ENCODE data around the gene CD38. TPM values are rescaled to one million over a fixed set of nuclear protein-coding genes. Genes with fewer than 3 reads are reported as not detected.
A peak's percentile ranks its signal among the peaks of the same experiment; 100 is the strongest.

The CD38 gene
- total RNA-seq, 1 donor from 2014 or later: 1.0 TPM

DNA sequence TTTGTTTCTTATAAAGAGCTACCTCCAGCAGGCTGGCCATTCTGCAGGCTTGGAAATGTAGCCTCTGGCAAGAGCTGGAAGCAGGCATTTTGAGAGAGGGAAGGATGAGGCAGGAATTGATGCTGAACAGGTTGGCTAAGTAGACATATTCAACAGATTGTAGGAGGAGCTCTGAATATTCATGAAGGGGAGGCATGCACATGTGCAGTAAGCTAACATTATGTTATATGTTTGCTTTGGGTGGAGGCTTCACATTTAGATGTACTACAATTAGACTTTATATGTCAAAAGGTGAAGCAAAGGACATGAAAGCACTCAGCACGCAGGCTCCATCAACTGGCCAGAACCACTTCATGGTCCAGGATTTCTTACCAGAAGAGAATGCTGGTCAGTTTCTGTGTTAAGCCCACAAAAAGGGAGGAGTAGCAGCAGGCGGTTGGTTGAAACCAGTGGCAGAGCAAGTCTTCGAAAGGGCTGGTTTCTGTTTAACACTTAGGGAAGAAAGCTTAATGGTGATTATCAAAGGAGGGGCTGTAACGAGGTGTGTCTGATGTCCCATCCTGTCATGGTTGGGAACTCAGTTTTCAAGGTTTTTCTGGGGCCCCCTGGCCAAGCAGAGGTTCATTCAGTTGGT, 105.6 kb downstream of the CD38 start:
- TF ChIP-seq EZH2 (IDR thresholded peaks at IDR 0.05; ENCODE audit: insufficient read depth, low read length): no peak
- TF ChIP-seq, protein P1, sequence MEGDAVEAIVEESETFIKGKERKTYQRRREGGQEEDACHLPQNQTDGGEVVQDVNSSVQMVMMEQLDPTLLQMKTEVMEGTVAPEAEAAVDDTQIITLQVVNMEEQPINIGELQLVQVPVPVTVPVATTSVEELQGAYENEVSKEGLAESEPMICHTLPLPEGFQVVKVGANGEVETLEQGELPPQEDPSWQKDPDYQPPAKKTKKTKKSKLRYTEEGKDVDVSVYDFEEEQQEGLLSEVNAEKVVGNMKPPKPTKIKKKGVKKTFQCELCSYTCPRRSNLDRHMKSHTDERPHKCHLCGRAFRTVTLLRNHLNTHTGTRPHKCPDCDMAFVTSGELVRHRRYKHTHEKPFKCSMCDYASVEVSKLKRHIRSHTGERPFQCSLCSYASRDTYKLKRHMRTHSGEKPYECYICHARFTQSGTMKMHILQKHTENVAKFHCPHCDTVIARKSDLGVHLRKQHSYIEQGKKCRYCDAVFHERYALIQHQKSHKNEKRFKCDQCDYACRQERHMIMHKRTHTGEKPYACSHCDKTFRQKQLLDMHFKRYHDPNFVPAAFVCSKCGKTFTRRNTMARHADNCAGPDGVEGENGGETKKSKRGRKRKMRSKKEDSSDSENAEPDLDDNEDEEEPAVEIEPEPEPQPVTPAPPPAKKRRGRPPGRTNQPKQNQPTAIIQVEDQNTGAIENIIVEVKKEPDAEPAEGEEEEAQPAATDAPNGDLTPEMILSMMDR (IDR thresholded peaks at IDR 0.05; ENCODE audit: insufficient read depth, low read depth, low read length): no peak
- H3K9me3 Mint-ChIP-seq (ENCODE audit: unreplicated experiment): peaks cover 1% of the 10 kb centered on the region
- no peaks in the 10 kb centered on the region for H3K79me2 ChIP-seq (ENCODE audit: insufficient read depth, low read length)
- H3K9me3 ChIP-seq (ENCODE audit: insufficient read depth, low read depth, low read length): no peaks in the 10 kb centered on the region
- H2AFZ ChIP-seq (ENCODE audit: low read depth, low read length): no peak overlapping the region
- no peaks in the 10 kb centered on the region for H3K27me3 ChIP-seq (ENCODE audit: insufficient read depth, low read length)
- FAIRE-seq: no peak
- no peak overlapping the region for H3K4me2 ChIP-seq (ENCODE audit: low read length)
- no peaks in the 10 kb centered on the region for H3K4me1 ChIP-seq (ENCODE audit: insufficient read depth, low read length)
- no peaks in the 10 kb centered on the region for H3K36me3 ChIP-seq (ENCODE audit: insufficient read depth, low read length)
- H3K27me3 Mint-ChIP-seq (ENCODE audit: low read depth, unreplicated experiment): no peaks in the 10 kb centered on the region
- H3K4me3 Mint-ChIP-seq (ENCODE audit: unreplicated experiment): no peak overlapping the region
- H3K4me1 Mint-ChIP-seq (ENCODE audit: low read depth, unreplicated experiment): no peaks in the 10 kb centered on the region
- no peaks in the 10 kb centered on the region for H3K36me3 Mint-ChIP-seq (ENCODE audit: low read depth, unreplicated experiment)
- DNase-seq (ENCODE audit: low read depth): no peak
- H3K4me3 ChIP-seq (ENCODE audit: insufficient read depth, low read depth, low read length): no peak overlapping the region
- no peak overlapping the region for H3K27ac ChIP-seq (ENCODE audit: low read depth, low read length)
- H4K20me1 ChIP-seq (ENCODE audit: insufficient read depth, low read length): no peaks in the 10 kb centered on the region
- H3K27ac Mint-ChIP-seq (ENCODE audit: unreplicated experiment): no peak overlapping the region
- H3K9ac ChIP-seq (ENCODE audit: low read length): no peak overlapping the region

DNA sequence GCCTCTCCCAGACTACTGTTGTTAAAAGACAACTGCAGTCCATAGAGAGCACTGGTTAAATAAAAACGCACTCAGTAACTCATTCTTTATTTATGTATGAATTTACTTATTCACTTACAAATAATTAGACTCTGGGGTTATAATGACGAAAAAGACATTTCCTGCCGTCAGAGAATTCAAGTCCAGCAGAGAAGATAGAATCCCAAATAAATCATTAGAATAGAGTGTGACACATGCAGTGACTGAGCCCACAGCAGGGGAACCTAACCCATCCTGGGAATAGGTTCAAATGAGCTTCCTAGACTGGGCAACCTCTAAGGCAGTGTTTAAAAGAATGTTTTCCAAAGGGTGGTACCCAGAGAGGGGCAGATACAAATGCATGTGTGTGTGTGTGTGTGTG, 106.5 kb downstream of the CD38 start:
- no peaks in the 10 kb centered on the region for H3K9me3 ChIP-seq (ENCODE audit: insufficient read depth, low read depth, low read length)
- no peaks in the 10 kb centered on the region for H3K4me1 Mint-ChIP-seq (ENCODE audit: low read depth, unreplicated experiment)
- no peaks in the 10 kb centered on the region for H3K36me3 Mint-ChIP-seq (ENCODE audit: low read depth, unreplicated experiment)
- H3K9me3 Mint-ChIP-seq (ENCODE audit: unreplicated experiment): peaks cover 1% of the 10 kb centered on the region
- H3K27me3 Mint-ChIP-seq (ENCODE audit: low read depth, unreplicated experiment): no peaks in the 10 kb centered on the region
- no peaks in the 10 kb centered on the region for H3K4me1 ChIP-seq (ENCODE audit: insufficient read depth, low read length)
- DNase-seq (ENCODE audit: low read depth) (peak; percentile 23), FAIRE-seq (no peak)
- H3K79me2 ChIP-seq (ENCODE audit: insufficient read depth, low read length): no peaks in the 10 kb centered on the region
- H3K4me2 ChIP-seq (ENCODE audit: low read length): no peak overlapping the region
- H3K27ac Mint-ChIP-seq (ENCODE audit: unreplicated experiment): no peak overlapping the region
- no peaks in the 10 kb centered on the region for H4K20me1 ChIP-seq (ENCODE audit: insufficient read depth, low read length)
- H2AFZ ChIP-seq (ENCODE audit: low read depth, low read length): no peak overlapping the region
- H3K27ac ChIP-seq (ENCODE audit: low read depth, low read length): no peak overlapping the region
- no peak overlapping the region for H3K4me3 Mint-ChIP-seq (ENCODE audit: unreplicated experiment)
- H3K27me3 ChIP-seq (ENCODE audit: insufficient read depth, low read length): no peaks in the 10 kb centered on the region
- H3K9ac ChIP-seq (ENCODE audit: low read length): no peak overlapping the region
- no peaks in the 10 kb centered on the region for H3K36me3 ChIP-seq (ENCODE audit: insufficient read depth, low read length)
- TF ChIP-seq, protein P1 (IDR thresholded peaks at IDR 0.05; ENCODE audit: insufficient read depth, low read depth, low read length): no peak
- no peak for TF ChIP-seq EZH2 (IDR thresholded peaks at IDR 0.05; ENCODE audit: insufficient read depth, low read length)
- H3K4me3 ChIP-seq (ENCODE audit: insufficient read depth, low read depth, low read length): no peak overlapping the region

DNA sequence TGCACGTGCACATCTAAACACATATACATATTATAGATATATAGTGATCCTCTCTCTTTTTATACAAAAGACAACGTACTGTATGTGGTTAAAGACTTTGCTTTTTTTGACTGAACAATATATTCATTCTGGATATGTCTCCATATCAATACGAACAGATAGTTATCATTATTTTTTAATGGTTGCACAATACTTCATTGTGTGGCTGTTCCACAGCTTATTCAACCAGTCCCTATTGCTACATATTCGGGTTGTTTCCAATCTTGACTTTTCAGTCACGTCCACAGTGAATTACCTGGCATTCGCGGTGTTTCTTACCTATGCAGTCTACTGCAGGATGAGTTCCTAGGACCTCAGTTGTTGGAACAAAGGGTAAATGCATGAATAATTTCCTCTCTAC, 107.3 kb downstream of the CD38 start:
- no peak for FAIRE-seq
- TF ChIP-seq, protein P1 (IDR thresholded peaks at IDR 0.05; ENCODE audit: insufficient read depth, low read depth, low read length): no peak
- no peak for TF ChIP-seq EZH2 (IDR thresholded peaks at IDR 0.05; ENCODE audit: insufficient read depth, low read length)

More for the DNA sequence above, 107.3 kb downstream of the CD38 start:
- Histone ChIP-seq H3K79me2 (ENCODE audit: insufficient read depth, low read length) (no peaks in the 10 kb centered on the region), H3K4me1 (ENCODE audit: insufficient read depth, low read length) (no peaks in the 10 kb centered on the region), H3K4me3 (ENCODE audit: insufficient read depth, low read depth, low read length) (no peak overlapping the region), H3K9ac (ENCODE audit: low read length) (no peak overlapping the region), H4K20me1 (ENCODE audit: insufficient read depth, low read length) (no peaks in the 10 kb centered on the region), H2AFZ (ENCODE audit: low read depth, low read length) (no peak overlapping the region), H3K9me3 (ENCODE audit: insufficient read depth, low read depth, low read length) (no peaks in the 10 kb centered on the region), H3K27me3 (ENCODE audit: insufficient read depth, low read length) (no peaks in the 10 kb centered on the region), H3K36me3 (ENCODE audit: insufficient read depth, low read length) (no peaks in the 10 kb centered on the region), H3K27ac (ENCODE audit: low read depth, low read length) (no peak overlapping the region), H3K4me2 (ENCODE audit: low read length) (no peak overlapping the region)
- Mint-ChIP-seq H3K36me3 (ENCODE audit: low read depth, unreplicated experiment) (no peaks in the 10 kb centered on the region), H3K4me3 (ENCODE audit: unreplicated experiment) (no peak overlapping the region), H3K27me3 (ENCODE audit: low read depth, unreplicated experiment) (no peaks in the 10 kb centered on the region), H3K4me1 (ENCODE audit: low read depth, unreplicated experiment) (no peaks in the 10 kb centered on the region), H3K9me3 (ENCODE audit: unreplicated experiment) (peaks cover 1% of the 10 kb centered on the region), H3K27ac (ENCODE audit: unreplicated experiment) (no peak overlapping the region)
- no peak for DNase-seq (ENCODE audit: low read depth)

Measured in astrocyte (in vitro differentiated cells and primary cell).